Measurements from ENCODE around the gene NLRP3.
"Not testable (repeated sequence)": the region's sequence is repeated elsewhere in the genome, so short reads cannot be mapped to it uniquely, and the experiment has no call there.

Gene NLRP3

DNA sequence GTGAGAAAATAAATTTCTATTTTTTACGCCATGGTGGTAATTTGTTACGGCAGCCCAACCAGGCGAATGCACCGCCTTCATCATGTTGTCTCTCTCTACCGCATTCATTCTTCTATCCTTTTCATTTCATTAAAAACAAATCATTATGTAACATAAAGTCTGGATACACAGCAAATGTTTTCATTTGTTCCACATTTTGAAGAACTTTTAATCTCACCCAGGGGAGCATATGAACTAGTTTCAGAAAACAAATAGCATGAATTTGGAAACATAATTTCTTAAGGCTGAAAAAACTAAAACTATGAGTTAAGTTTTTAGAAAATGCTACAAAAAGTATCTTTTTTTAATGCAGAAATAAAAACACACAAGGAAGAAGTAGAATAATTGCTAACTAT, 53.2 kb downstream of the NLRP3 start:
- DNase-seq (ENCODE audit: low spot score): no peak

DNA sequence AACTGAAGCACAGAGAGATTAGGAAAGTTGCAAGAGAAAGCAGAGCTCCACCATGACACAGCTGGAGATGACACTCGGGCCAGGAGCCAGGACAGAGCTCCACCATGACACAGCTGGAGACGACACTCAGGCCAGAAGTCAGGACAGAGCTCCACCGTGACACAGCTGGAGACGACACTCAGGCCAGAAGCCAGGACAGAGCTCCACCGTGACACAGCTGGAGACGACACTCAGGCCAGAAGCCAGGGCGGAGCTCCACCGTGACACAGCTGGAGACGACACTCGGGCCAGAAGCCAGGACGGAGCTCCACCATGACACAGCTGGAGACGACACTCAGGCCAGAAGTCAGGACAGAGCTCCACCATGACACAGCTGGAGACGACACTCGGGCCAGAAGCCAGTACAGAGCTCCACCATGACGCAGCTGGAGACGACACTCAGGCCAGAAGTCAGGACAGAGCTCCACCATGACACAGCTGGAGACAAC, 55.0 kb downstream of the NLRP3 start:
- DNase-seq (ENCODE audit: low spot score): not testable (repeated sequence)

DNA sequence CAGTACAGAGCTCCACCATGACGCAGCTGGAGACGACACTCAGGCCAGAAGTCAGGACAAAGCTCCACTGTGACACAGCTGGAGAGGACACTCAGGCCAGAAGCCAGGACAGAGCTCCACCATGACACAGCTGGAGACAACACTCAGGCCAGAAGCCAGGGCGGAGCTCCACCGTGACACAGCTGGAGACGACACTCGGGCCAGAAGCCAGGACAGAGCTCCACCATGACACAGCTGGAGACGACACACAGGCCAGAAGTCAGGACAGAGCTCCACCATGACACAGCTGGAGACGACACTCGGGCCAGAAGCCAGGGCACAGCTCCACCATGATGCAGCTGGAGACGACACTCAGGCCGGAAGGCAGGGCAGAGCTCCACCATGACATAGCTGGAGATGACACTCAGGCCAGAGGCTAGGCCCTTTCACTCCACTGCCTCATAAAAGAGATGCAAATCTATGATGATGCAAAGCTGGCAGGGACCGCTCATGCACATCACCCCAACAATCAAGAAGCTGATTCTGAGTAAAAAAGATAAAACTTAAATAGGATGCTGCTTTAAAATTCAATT, 55.6 kb downstream of the NLRP3 start:
- no peak for DNase-seq (ENCODE audit: low spot score)

DNA sequence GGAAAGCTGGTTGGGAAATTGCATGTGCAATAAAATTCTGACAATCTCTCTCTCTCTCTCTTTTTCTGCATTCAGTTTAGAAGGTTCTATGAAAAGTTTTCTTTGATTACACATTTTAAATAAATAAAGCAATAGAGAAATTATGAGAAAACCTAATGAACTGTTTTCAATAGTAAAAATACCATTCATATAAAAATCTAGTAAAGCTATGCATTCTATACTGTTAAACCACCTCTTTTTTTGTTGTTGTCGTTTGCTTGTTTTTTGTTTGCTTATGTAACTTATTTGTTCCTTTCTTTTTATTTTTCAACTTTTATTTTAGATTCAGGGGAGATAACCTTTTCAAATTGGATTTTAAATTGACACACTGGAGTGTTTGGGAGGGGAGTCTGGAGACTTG, 56.1 kb downstream of the NLRP3 start:
- no peak for DNase-seq (ENCODE audit: low spot score)

DNA sequence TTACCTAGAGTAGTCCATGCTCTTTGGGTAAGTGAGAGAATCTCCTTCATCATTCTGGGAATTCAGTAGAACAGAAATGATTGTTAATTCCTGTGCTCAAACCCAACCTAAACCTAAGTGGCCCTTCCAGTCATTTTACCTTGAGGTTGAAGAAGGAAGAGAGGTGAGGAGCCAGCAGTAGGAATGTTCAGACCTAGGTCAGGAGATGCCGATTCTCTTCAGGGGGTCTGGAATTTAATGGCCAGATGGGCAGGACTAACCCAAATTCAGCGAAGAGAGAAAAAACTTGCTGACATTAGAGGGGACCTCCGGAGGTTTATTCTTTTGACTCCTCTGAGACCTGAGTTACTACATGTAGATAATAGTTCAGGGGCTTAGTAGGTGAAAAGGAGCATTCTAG, 58.4 kb downstream of the NLRP3 start:
- no peak for DNase-seq (ENCODE audit: low spot score)

DNA sequence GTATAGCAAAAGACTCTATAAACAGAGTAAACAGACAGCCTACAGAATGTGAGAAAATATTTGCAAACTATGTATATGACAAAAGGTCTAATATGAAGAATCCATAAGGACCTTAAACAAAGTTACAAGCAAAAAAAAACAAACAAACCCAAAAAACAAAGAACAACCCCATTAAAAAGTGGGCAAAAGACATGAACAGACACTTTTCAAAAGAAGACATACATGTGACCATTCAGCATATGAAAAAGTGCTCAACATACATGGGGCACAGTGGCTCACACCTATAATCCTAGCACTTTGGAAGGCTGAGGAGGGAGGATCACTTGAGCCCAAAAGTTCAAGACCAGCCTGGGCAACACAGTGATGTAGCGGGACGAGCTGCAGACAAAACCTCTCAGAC, 59.8 kb downstream of the NLRP3 start:
- DNase-seq (ENCODE audit: low spot score): no peak

DNA sequence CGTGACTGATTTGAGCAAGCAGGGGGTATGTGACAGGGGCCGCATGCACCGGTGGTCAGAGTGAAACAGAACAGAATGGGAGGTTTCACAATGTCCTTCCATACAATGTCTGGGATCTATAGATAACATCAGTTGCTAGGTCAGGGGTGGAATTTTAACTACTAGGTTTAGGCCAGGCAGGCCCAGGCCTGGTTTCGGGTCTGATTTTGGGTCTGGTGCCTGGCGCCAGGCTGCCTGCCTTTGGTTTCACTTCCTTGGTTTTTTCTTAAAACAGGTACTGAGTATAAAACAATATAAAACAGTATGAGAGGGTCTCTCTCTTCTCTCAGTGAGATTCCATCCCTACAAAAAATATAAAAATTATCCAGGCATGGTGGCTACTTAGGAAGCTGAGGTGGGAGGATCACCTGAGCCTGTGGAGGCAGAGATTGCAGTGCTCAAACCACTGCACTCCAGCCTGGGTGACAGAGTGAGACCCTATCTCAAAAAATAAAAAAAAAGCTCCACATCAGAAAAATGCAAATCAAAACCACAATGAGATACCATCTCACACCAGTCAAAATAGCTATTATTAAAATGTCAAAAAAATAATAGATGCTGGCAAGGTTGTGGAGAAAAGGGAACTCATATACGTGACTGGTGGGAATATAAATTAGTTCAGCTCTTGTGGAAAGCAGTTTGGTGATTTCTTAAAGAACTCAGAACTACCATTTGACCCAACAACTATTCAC, 60.5 kb downstream of the NLRP3 start:
- not testable (repeated sequence) for DNase-seq (ENCODE audit: low spot score)

DNA sequence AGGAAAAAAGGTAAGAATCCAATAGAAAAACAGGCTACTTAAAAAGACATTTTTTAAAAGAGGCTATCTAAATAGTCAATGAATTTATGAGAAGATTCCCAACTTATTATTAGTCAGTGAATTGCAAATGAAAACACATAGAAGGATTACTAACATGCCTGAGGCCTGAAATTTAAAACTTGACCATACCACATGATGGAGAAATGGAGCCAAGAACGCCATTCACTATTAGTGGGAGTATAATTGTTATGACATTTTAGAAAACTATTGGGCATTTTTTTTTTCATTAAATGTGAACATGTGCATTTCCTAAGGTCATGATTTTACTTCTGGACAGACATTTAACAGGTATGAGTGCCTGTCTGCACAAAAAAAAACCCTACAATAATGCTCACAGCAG, 66.8 kb downstream of the NLRP3 start:
- DNase-seq (ENCODE audit: low spot score): no peak

DNA sequence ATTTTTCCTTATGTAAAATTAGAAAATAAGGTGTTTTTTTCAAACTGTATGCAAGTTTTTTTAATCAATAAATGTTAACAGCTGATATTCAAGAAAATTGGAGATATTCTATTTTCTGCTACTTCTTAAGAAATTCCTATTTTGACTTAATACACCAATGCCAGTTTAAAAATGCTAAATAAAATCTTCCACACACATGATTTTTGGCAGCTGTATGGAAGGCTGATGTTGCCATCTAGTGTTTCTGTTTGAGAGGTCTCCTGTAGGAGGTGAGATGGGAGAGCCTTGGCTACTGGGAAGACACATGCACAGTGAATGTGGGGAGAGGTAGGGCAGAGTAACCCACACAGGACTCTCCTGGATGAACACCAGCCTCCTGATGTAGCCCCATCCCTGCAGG, 71.1 kb downstream of the NLRP3 start:
- DNase-seq (ENCODE audit: low spot score): peak; percentile 55

DNA sequence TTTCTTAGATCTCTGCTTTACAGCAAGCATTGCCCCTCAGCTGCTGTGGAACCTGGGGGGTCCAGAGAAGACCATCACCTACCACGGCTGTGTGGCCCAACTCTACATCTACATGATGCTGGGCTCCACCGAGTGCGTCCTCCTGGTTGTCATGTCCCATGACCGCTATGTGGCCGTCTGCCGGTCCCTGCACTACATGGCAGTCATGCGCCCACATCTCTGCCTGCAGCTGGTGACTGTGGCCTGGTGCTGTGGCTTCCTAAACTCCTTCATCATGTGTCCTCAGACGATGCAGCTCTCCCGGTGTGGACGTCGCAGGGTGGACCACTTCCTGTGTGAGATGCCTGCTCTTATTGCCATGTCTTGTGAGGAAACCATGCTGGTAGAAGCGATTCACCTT, 75.4 kb downstream of the NLRP3 start:
- no peak for DNase-seq (ENCODE audit: low spot score)

DNA sequence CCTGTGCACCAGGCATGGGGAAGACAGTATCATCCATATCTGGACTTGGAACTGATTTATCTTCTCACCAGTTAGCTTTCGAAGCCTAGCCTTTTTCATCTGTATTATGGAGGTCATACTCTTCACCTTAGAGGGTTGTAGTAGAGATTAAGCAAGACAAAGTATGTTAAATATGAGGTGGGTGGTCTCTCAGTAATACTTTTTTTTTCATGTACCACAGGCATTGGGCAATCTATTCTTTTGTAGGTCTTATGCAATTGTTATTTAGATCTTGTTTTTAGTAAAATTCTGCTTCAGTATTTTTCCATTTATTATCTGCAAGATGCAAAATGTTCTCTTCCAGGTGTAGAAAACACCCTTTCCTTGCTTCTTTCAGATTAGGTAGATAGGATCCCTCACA, 77.1 kb downstream of the NLRP3 start:
- no peak for DNase-seq (ENCODE audit: low spot score)

DNA sequence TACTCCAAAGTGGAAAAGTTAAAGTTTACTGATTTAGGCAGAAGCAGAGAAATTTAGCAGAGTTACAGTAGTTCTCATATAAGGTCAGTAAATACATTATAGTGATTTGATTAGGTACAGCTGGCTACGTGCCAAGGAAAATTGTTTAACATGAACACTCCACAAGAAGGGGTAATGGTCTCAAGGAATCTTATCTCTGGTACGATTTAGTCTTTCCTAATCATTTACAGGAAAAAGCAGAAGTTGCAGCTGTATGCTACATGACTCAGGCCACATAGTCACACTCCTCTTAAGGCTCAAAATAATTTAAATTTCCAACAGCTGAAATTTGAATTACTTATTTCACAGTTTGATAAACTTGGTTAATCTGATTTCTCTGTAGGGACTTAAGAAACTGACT, 78.8 kb downstream of the NLRP3 start:
- no peak for DNase-seq (ENCODE audit: low spot score)

DNA sequence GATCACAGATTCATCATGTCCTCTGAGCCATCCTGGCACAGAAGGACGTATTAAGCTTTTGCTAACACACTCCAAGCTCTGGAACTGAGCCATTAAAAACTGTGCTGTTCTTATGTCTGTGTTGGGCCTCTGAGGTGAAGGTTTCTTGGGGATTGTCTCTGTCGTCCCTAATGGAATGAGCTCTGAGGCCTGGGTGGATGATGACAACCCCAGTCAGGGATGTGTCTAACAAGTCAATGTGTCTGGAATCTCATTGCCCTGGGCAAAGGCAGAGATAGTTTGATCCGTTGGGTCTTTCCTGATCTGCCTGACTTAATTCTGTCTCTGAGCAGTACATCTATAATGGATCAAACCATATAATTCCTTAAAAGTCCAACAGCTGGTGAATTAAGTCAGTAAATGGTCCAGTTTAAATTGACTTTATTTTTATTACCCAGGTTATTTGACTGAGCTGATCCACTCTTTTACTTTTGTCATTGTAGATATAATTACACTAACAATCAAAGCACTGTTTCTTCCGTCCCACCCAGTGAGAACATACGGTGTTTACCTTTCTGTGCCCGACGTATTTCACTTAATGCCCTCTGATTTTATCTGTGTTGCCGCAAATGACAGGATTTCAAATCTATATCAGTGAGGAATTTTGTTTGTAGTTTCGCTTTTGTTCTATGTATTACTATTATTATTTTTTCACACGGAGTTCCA, 80.8 kb downstream of the NLRP3 start:
- DNase-seq (ENCODE audit: low spot score): no peak
